HG02678 (cell line): ENCODE measurements around the gene TBC1D30.
"Not testable (repeated sequence)": the region's sequence is repeated elsewhere in the genome, so short reads cannot be mapped to it uniquely, and the experiment has no call there.

Experiments used
- ATAC-seq: cut with Tn5 transposase; IDR thresholded peaks from one replicate; pipeline ENCODE4 v1.9.1; 2021; ENCODE audit warnings: mild to moderate bottlenecking, moderate library complexity; ENCODE audit not compliant: unreplicated experiment

TBC1D30 gene

GRCh38 chr12:64824500-64825142 is at the start of gene TBC1D30:
Gene TBC1D30 (plus strand): TSS chr12:64824647. CDS start chr12:64824880, 233 bp downstream.
- peak; percentile 57 for ATAC-seq

GRCh38 chr12:64775147-64775736 is 49.2 kb upstream of the TBC1D30 start:
- ATAC-seq: not testable (repeated sequence)

- ATAC-seq: no peak
Observed at GRCh38 chr12:64779354-64779974, 45.0 kb upstream of the TBC1D30 start.

GRCh38 chr12:64780132-64780530 is 44.3 kb upstream of the TBC1D30 start:
- ATAC-seq: no peak

- ATAC-seq: peak; percentile 53
Observed at GRCh38 chr12:64780531-64781279, 43.7 kb upstream of the TBC1D30 start.

- peak; percentile 29 for ATAC-seq
Observed at GRCh38 chr12:64781280-64782190, 42.9 kb upstream of the TBC1D30 start.

GRCh38 chr12:64782191-64782876 is 42.1 kb upstream of the TBC1D30 start:
- ATAC-seq: no peak

GRCh38 chr12:64785838-64786237 is 38.6 kb upstream of the TBC1D30 start:
- no peak for ATAC-seq

GRCh38 chr12:64790166-64790565 is 34.3 kb upstream of the TBC1D30 start:
- ATAC-seq: no peak

GRCh38 chr12:64791036-64791435 is 33.4 kb upstream of the TBC1D30 start:
- ATAC-seq: no peak

- peak; percentile 42 for ATAC-seq
Observed at GRCh38 chr12:64792128-64792527, 32.3 kb upstream of the TBC1D30 start.

GRCh38 chr12:64793610-64794009 is 30.8 kb upstream of the TBC1D30 start:
- no peak for ATAC-seq

GRCh38 chr12:64794305-64794704 is 30.1 kb upstream of the TBC1D30 start:
- no peak for ATAC-seq

- ATAC-seq: peak; percentile 85
Observed at GRCh38 chr12:64796205-64796845, 28.1 kb upstream of the TBC1D30 start.

- no peak for ATAC-seq
Observed at GRCh38 chr12:64797156-64797555, 27.3 kb upstream of the TBC1D30 start.

- ATAC-seq: no peak
Observed at GRCh38 chr12:64798165-64798564, 26.3 kb upstream of the TBC1D30 start.

- ATAC-seq: peak; percentile 45
Observed at GRCh38 chr12:64800640-64801039, 23.8 kb upstream of the TBC1D30 start.

GRCh38 chr12:64801381-64801780 is 23.1 kb upstream of the TBC1D30 start:
- ATAC-seq: no peak

GRCh38 chr12:64802180-64802775 is 22.2 kb upstream of the TBC1D30 start:
- ATAC-seq: peak; percentile 75
